ENCODE measurements around the gene MRPL28. TPM values are rescaled to one million over a fixed set of nuclear protein-coding genes. Genes with fewer than 3 reads are reported as not detected.

The MRPL28 gene
- polyA plus RNA-seq, 1 donor from 2014 or later, result 147 TPM

Other genes starting within 250 kb of the MRPL28 start
- gene NPRL3, start 231.9 kb downstream of the MRPL28 start, polyA plus RNA-seq (ENCODE audit: insufficient read depth, low read depth, low replicate concordance), result 72.3 TPM
- gene HBZ, start 217.9 kb downstream of the MRPL28 start, polyA plus RNA-seq (ENCODE audit: insufficient read depth, low read depth, low replicate concordance), result not detected
- not detected for gene HBM, start 204.6 kb downstream of the MRPL28 start, polyA plus RNA-seq (ENCODE audit: insufficient read depth, low read depth, low replicate concordance)
- 600 TPM for gene HBA2, start 197.7 kb downstream of the MRPL28 start, polyA plus RNA-seq (ENCODE audit: insufficient read depth, low read depth, low replicate concordance)
- gene HBA1, start 193.9 kb downstream of the MRPL28 start, polyA plus RNA-seq (ENCODE audit: insufficient read depth, low read depth, low replicate concordance), result 289 TPM
- gene HBQ1, start 190.1 kb downstream of the MRPL28 start, polyA plus RNA-seq (ENCODE audit: insufficient read depth, low read depth, low replicate concordance), result 2.1 TPM
- 43.2 TPM for gene LUC7L, start 141.1 kb downstream of the MRPL28 start, polyA plus RNA-seq (ENCODE audit: insufficient read depth, low read depth, low replicate concordance)
- 143 TPM for gene FAM234A, start 135.7 kb downstream of the MRPL28 start, polyA plus RNA-seq (ENCODE audit: insufficient read depth, low read depth, low replicate concordance)
- gene RGS11, start 94.6 kb downstream of the MRPL28 start, polyA plus RNA-seq (ENCODE audit: insufficient read depth, low read depth, low replicate concordance), result 8.3 TPM
- 83.1 TPM for gene ARHGDIG, start 89.9 kb downstream of the MRPL28 start, polyA plus RNA-seq (ENCODE audit: insufficient read depth, low read depth, low replicate concordance)
- 8.3 TPM for gene PDIA2, start 87.4 kb downstream of the MRPL28 start, polyA plus RNA-seq (ENCODE audit: insufficient read depth, low read depth, low replicate concordance)
- 21.6 TPM for gene AXIN1, start 17.8 kb downstream of the MRPL28 start, polyA plus RNA-seq (ENCODE audit: insufficient read depth, low read depth, low replicate concordance)
- gene PGAP6, start 11.4 kb upstream of the MRPL28 start, polyA plus RNA-seq (ENCODE audit: insufficient read depth, low read depth, low replicate concordance), result 28.1 TPM
- gene NME4, start 26.7 kb upstream of the MRPL28 start, polyA plus RNA-seq (ENCODE audit: insufficient read depth, low read depth, low replicate concordance), result 61.3 TPM
- 7.7 TPM for gene DECR2, start 31.3 kb upstream of the MRPL28 start, polyA plus RNA-seq (ENCODE audit: insufficient read depth, low read depth, low replicate concordance)
- gene RAB11FIP3, start 55.1 kb upstream of the MRPL28 start, polyA plus RNA-seq (ENCODE audit: insufficient read depth, low read depth, low replicate concordance), result 39.2 TPM
- gene CAPN15, start 157.2 kb upstream of the MRPL28 start, polyA plus RNA-seq (ENCODE audit: insufficient read depth, low read depth, low replicate concordance), result 12.9 TPM
- gene PRR35, start 189.9 kb upstream of the MRPL28 start, polyA plus RNA-seq (ENCODE audit: insufficient read depth, low read depth, low replicate concordance), result not detected
- gene NHLRC4, start 196.5 kb upstream of the MRPL28 start, polyA plus RNA-seq (ENCODE audit: insufficient read depth, low read depth, low replicate concordance), result 0.36 TPM
- gene PIGQ, start 199.4 kb upstream of the MRPL28 start, polyA plus RNA-seq (ENCODE audit: insufficient read depth, low read depth, low replicate concordance), result 75.8 TPM
- 41.1 TPM for gene RAB40C, start 219.5 kb upstream of the MRPL28 start, polyA plus RNA-seq (ENCODE audit: insufficient read depth, low read depth, low replicate concordance)